ENCODE results near the gene DNAI4. TPM values are rescaled to one million over a fixed set of nuclear protein-coding genes. Genes with fewer than 3 reads are reported as not detected.

Gene DNAI4
- total and polyA plus RNA-seq, 2 donors (not counting 1 experiment from before 2014, with no cell fraction given): 0.30 to 2.7 TPM

DNA sequence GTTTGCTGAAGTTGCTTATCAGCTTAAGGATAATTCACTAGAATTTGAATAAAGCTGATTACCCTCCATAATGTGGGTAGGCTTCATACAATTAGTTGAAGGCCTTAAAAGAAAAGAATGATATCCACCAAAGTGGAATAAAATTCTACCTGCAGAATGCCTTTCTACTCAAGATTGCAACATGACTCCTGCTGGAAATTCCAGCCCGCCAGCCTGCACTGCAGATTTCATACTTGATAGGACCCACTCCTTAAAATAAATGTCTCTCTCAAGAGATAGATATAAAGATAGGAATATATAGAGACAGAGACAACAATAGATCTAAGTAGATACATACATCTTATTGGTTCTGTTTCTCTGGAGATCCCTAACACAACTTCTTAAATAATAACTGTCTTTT lies 99.9 kb downstream of the DNAI4 start:
- Histone ChIP-seq H3K79me2 (ENCODE audit: control insufficient read depth, insufficient read depth, low read length) (no peaks in the 10 kb centered on the region), H2AFZ (ENCODE audit: insufficient read depth, low read depth, low read length, poor library complexity, severe bottlenecking) (no peak overlapping the region), H3K27ac (ENCODE audit: low read length in 2 of 2) (no peak overlapping the region), H3K36me3 (replicated peaks in 1 of 2; ENCODE audit: control extremely low read depth in 1 of 2, control insufficient read depth in 1 of 2, extremely low read depth in 1 of 2, insufficient read depth in 2 of 2, low read length in 1 of 2) (no peaks in the 10 kb centered on the region), H3K4me1 (ENCODE audit: control insufficient read depth in 2 of 2, insufficient read depth in 2 of 2, low read length in 2 of 2) (no peaks in the 10 kb centered on the region), H3K27me3 (replicated peaks in 1 of 4; ENCODE audit: control extremely low read depth in 1 of 4, control insufficient read depth in 3 of 4, insufficient read depth in 4 of 4, low read length in 3 of 4) (no peaks in the 10 kb centered on the region), H3K9me3 (ENCODE audit: control extremely low read depth in 1 of 3, control insufficient read depth in 2 of 3, insufficient read depth in 1 of 3, low read length in 2 of 3) (peaks cover 0 to 1% (median 0%) of the 10 kb centered on the region in 3 donors), H3K9ac (ENCODE audit: low read length) (no peak overlapping the region), H3K4me2 (replicated peaks; ENCODE audit: low read depth, low read length, poor library complexity, severe bottlenecking) (no peak overlapping the region), H3K4me3 (ENCODE audit: control extremely low read depth in 1 of 5, extremely low read depth in 1 of 5, insufficient read depth in 1 of 5, low read depth in 2 of 5, low read length in 4 of 5) (no peak overlapping the region), H4K20me1 (ENCODE audit: control insufficient read depth, insufficient read depth, low read length, poor library complexity, severe bottlenecking) (no peaks in the 10 kb centered on the region)
- TF ChIP-seq EZH2 (IDR thresholded peaks at IDR 0.05; ENCODE audit: borderline replicate concordance, insufficient read depth, low read depth, low read length, poor library complexity, severe bottlenecking): no peak
- TF ChIP-seq CTCF (IDR thresholded peaks at IDR 0.05): no peak
- ChIA-PET CTCF (no interaction called here), POLR2A (no interaction called here)
- Mint-ChIP-seq H3K27me3 (peaks cover 3% of the 10 kb centered on the region), H3K9me3 (ENCODE audit: insufficient read depth) (no peaks in the 10 kb centered on the region), H3K4me1 (no peaks in the 10 kb centered on the region), H3K4me3 (no peak overlapping the region), H3K27ac (no peak overlapping the region)
- DNase-seq: no peak
- intact Hi-C loops (cut with micrococcal nuclease): no loop called here
- no CpG with 5 or more reads among the region's 1 CpG for WGBS (ENCODE audit: insufficient coverage)
- ATAC-seq (ENCODE audit: low read depth): no peak

DNA sequence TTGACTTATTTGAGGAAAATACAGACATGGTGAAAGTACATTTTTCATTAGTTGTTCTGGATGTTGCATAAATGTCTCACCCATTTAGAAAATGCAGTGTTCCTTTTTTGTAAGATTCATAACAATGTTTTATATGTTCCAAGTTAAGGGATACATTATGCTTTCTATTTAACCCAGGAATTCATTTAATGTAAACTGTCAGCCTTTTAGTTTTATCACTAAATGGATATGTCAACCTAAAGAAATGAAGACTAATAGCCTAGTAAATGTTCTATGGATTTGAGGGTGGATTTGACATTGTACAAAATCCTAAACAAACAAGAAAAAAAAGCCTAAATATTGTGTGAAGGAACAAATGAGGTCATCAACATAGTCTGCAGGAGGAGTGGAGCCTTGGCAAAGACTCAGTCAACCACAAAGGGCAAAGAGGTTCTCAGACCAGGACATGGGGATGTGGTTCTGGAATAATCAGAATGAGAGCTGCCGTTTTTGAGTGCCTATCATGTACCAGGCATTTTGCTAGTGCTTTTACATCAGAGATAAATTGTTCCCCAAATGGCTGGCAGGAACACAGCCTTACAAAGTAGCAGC lies 114.8 kb downstream of the DNAI4 start:
- no peak overlapping the region for H3K4me2 ChIP-seq (replicated peaks; ENCODE audit: low read depth, low read length, poor library complexity, severe bottlenecking)
- no peaks in the 10 kb centered on the region for H3K36me3 ChIP-seq (replicated peaks in 1 of 2; ENCODE audit: control extremely low read depth in 1 of 2, control insufficient read depth in 1 of 2, extremely low read depth in 1 of 2, insufficient read depth in 2 of 2, low read length in 1 of 2)
- intact Hi-C loops (cut with micrococcal nuclease): no loop called here
- CTCF ChIA-PET: no interaction called here
- H2AFZ ChIP-seq (ENCODE audit: insufficient read depth, low read depth, low read length, poor library complexity, severe bottlenecking): no peak overlapping the region
- no peak overlapping the region for H3K27ac Mint-ChIP-seq
- H3K9ac ChIP-seq (ENCODE audit: low read length): no peak overlapping the region
- no peak overlapping the region for H3K4me3 Mint-ChIP-seq
- POLR2A ChIA-PET: no interaction called here
- H3K4me1 ChIP-seq (ENCODE audit: control insufficient read depth in 2 of 2, insufficient read depth in 2 of 2, low read length in 2 of 2): no peaks in the 10 kb centered on the region
- no peaks in the 10 kb centered on the region for H3K4me1 Mint-ChIP-seq
- no peaks in the 10 kb centered on the region for H3K27me3 ChIP-seq (replicated peaks in 1 of 4; ENCODE audit: control extremely low read depth in 1 of 4, control insufficient read depth in 3 of 4, insufficient read depth in 4 of 4, low read length in 3 of 4)
- no peak for DNase-seq
- H3K9me3 ChIP-seq (ENCODE audit: control extremely low read depth in 1 of 3, control insufficient read depth in 2 of 3, insufficient read depth in 1 of 3, low read length in 2 of 3): peaks cover 0 to 1% (median 0%) of the 10 kb centered on the region in 3 donors
- H3K27ac ChIP-seq (ENCODE audit: low read length in 2 of 2): no peak overlapping the region
- TF ChIP-seq EZH2 (IDR thresholded peaks at IDR 0.05; ENCODE audit: borderline replicate concordance, insufficient read depth, low read depth, low read length, poor library complexity, severe bottlenecking) (no peak), CTCF (IDR thresholded peaks at IDR 0.05) (no peak)
- ATAC-seq (ENCODE audit: low read depth): no peak
- H3K79me2 ChIP-seq (ENCODE audit: control insufficient read depth, insufficient read depth, low read length): no peaks in the 10 kb centered on the region
- WGBS (ENCODE audit: insufficient coverage): no CpG with 5 or more reads among the region's 1 CpG
- H4K20me1 ChIP-seq (ENCODE audit: control insufficient read depth, insufficient read depth, low read length, poor library complexity, severe bottlenecking): no peaks in the 10 kb centered on the region
- peaks cover 9% of the 10 kb centered on the region for H3K27me3 Mint-ChIP-seq
- H3K9me3 Mint-ChIP-seq (ENCODE audit: insufficient read depth): no peaks in the 10 kb centered on the region
- no peak overlapping the region for H3K4me3 ChIP-seq (ENCODE audit: control extremely low read depth in 1 of 5, extremely low read depth in 1 of 5, insufficient read depth in 1 of 5, low read depth in 2 of 5, low read length in 4 of 5)

Measured in B cell (primary cell).